Astrocyte (in vitro differentiated cells and primary cell): ENCODE data around the gene S1PR3. TPM values are rescaled to one million over a fixed set of nuclear protein-coding genes. Genes with fewer than 3 reads are reported as not detected.

ENCODE experiments used
- DNase-seq: peaks from one replicate; pipeline ENCODE4 v3.0.0-alpha.2; 2010; ENCODE audit warnings: low read depth
- FAIRE-seq: peaks from 2 replicates; lab custom pipeline; 2011; peaks lifted over from hg19 to GRCh38; lab: Jason Lieb, UNC
- H2AFZ ChIP-seq: 2 replicates; pipeline ENCODE4 v1.6.0; 2012; ENCODE audit warnings: low read depth, low read length, inconsistent platforms
- H3K27ac ChIP-seq: 2 replicates; pipeline ENCODE4 v1.5.1; 2011; ENCODE audit warnings: low read depth, low read length, inconsistent platforms
- H3K27me3 ChIP-seq: 2 replicates; pipeline ENCODE4 v1.6.0; 2011; ENCODE audit warnings: low read length, inconsistent platforms; ENCODE audit not compliant: insufficient read depth
- H3K36me3 ChIP-seq: 2 replicates; pipeline ENCODE4 v1.5.1; 2011; ENCODE audit warnings: low read length, inconsistent platforms; ENCODE audit not compliant: insufficient read depth
- H3K4me1 ChIP-seq: 2 replicates; pipeline ENCODE4 v1.5.1; 2011; ENCODE audit warnings: low read length, inconsistent platforms; ENCODE audit not compliant: insufficient read depth
- H3K4me2 ChIP-seq: 2 replicates; pipeline ENCODE4 v1.6.0; 2012; ENCODE audit warnings: low read length, inconsistent platforms
- H3K4me3 ChIP-seq: 2 replicates; pipeline ENCODE4 v1.5.1; 2011; ENCODE audit warnings: low read depth, mild to moderate bottlenecking, low read length, inconsistent platforms; ENCODE audit not compliant: insufficient read depth
- H3K79me2 ChIP-seq: 2 replicates; pipeline ENCODE4 v1.6.0; 2012; ENCODE audit warnings: mild to moderate bottlenecking, low read length, inconsistent platforms; ENCODE audit not compliant: insufficient read depth
- H3K9ac ChIP-seq: 2 replicates; pipeline ENCODE4 v1.6.0; 2012; ENCODE audit warnings: mild to moderate bottlenecking, low read length, inconsistent platforms
- H3K9me3 ChIP-seq: 2 replicates; pipeline ENCODE4 v1.5.1; 2012; ENCODE audit warnings: low read depth, mild to moderate bottlenecking, low read length, inconsistent platforms; ENCODE audit not compliant: insufficient read depth
- H4K20me1 ChIP-seq: 2 replicates; pipeline ENCODE4 v1.6.0; 2012; ENCODE audit warnings: low read length, inconsistent platforms; ENCODE audit not compliant: insufficient read depth
- H3K27ac Mint-ChIP-seq: one replicate; pipeline ENCODE4 v1.8.0; 2021; ENCODE audit warnings: mild to moderate bottlenecking, mixed read lengths; ENCODE audit not compliant: unreplicated experiment
- H3K27me3 Mint-ChIP-seq: one replicate; pipeline ENCODE4 v1.8.0; 2021; ENCODE audit warnings: low read depth, mixed read lengths; ENCODE audit not compliant: unreplicated experiment
- H3K36me3 Mint-ChIP-seq: one replicate; pipeline ENCODE4 v1.8.0; 2021; ENCODE audit warnings: low read depth, mixed read lengths; ENCODE audit not compliant: unreplicated experiment
- H3K4me1 Mint-ChIP-seq: one replicate; pipeline ENCODE4 v1.8.0; 2021; ENCODE audit warnings: low read depth, mixed read lengths; ENCODE audit not compliant: unreplicated experiment
- H3K4me3 Mint-ChIP-seq: one replicate; pipeline ENCODE4 v1.8.0; 2021; ENCODE audit warnings: mild to moderate bottlenecking, moderate library complexity, mixed read lengths; ENCODE audit not compliant: unreplicated experiment
- H3K9me3 Mint-ChIP-seq: one replicate; pipeline ENCODE4 v1.8.0; 2021; ENCODE audit warnings: mild to moderate bottlenecking, mixed read lengths; ENCODE audit not compliant: unreplicated experiment
- CTCF ChIP-seq: IDR thresholded peaks from 2 replicates; pipeline ENCODE4 v1.5.1; 2011; ENCODE audit warnings: low read depth, mild to moderate bottlenecking, inconsistent platforms, low read length, moderate library complexity; ENCODE audit not compliant: insufficient read depth
- EZH2 ChIP-seq: IDR thresholded peaks from 2 replicates; pipeline ENCODE4 v1.6.1; 2012; ENCODE audit warnings: mild to moderate bottlenecking, low read length, inconsistent platforms; ENCODE audit not compliant: insufficient read depth
- total RNA-seq: library from RNA; stranded (reverse); gene quantifications from 2 replicates; pipeline ENCODE4 v1.2.1, GENCODE V29; 2021

Gene S1PR3
- total RNA-seq, 1 donor from 2014 or later, result 24.6 TPM

GRCh38 chr9:89015336-89015735 lies 24.1 kb downstream of the S1PR3 start:
- H4K20me1 ChIP-seq, result peaks cover 14% of the 10 kb centered on the region
- H3K79me2 ChIP-seq, result no peaks in the 10 kb centered on the region
- H3K4me1 ChIP-seq, result peaks cover 4% of the 10 kb centered on the region
- H3K9me3 Mint-ChIP-seq, result peaks cover 7% of the 10 kb centered on the region
- H3K36me3 ChIP-seq, result no peaks in the 10 kb centered on the region
- H3K4me3 ChIP-seq, result no peak overlapping the region
- no peak overlapping the region for H3K27ac ChIP-seq
- peaks cover 5% of the 10 kb centered on the region for H3K36me3 Mint-ChIP-seq
- TF ChIP-seq EZH2 (no peak), CTCF (no peak)
- no peaks in the 10 kb centered on the region for H3K27me3 ChIP-seq
- H3K4me3 Mint-ChIP-seq, result no peak overlapping the region
- no peak overlapping the region for H3K4me2 ChIP-seq
- no peak for DNase-seq
- H2AFZ ChIP-seq, result no peak overlapping the region
- H3K27me3 Mint-ChIP-seq, result peaks cover 5% of the 10 kb centered on the region
- no peak for FAIRE-seq
- no peak overlapping the region for H3K9ac ChIP-seq
- H3K9me3 ChIP-seq, result no peaks in the 10 kb centered on the region
- H3K4me1 Mint-ChIP-seq, result peaks cover 3% of the 10 kb centered on the region
- H3K27ac Mint-ChIP-seq, result no peak overlapping the region

- TF ChIP-seq CTCF (no peak), EZH2 (no peak)
- Mint-ChIP-seq H3K4me1 (peaks cover 33% of the 10 kb centered on the region), H3K9me3 (peaks cover 10% of the 10 kb centered on the region), H3K4me3 (no peak overlapping the region), H3K36me3 (no peaks in the 10 kb centered on the region), H3K27me3 (no peaks in the 10 kb centered on the region), H3K27ac (no peak overlapping the region)
- H3K27ac ChIP-seq, result no peak overlapping the region
- H2AFZ ChIP-seq, result no peak overlapping the region
- peaks cover 36% of the 10 kb centered on the region for H3K4me1 ChIP-seq
- H3K9me3 ChIP-seq, result no peaks in the 10 kb centered on the region
- H3K4me3 ChIP-seq, result no peak overlapping the region
- no peaks in the 10 kb centered on the region for H3K36me3 ChIP-seq
- no peak for FAIRE-seq
- no peak overlapping the region for H3K9ac ChIP-seq
- no peaks in the 10 kb centered on the region for H3K79me2 ChIP-seq
- no peak for DNase-seq
- peaks cover 12% of the 10 kb centered on the region for H4K20me1 ChIP-seq
- no peaks in the 10 kb centered on the region for H3K27me3 ChIP-seq
- H3K4me2 ChIP-seq, result peak overlapping the region; percentile 54
These were observed 29.5 kb downstream of the S1PR3 start for GRCh38 chr9:89020754-89021153.

DNA sequence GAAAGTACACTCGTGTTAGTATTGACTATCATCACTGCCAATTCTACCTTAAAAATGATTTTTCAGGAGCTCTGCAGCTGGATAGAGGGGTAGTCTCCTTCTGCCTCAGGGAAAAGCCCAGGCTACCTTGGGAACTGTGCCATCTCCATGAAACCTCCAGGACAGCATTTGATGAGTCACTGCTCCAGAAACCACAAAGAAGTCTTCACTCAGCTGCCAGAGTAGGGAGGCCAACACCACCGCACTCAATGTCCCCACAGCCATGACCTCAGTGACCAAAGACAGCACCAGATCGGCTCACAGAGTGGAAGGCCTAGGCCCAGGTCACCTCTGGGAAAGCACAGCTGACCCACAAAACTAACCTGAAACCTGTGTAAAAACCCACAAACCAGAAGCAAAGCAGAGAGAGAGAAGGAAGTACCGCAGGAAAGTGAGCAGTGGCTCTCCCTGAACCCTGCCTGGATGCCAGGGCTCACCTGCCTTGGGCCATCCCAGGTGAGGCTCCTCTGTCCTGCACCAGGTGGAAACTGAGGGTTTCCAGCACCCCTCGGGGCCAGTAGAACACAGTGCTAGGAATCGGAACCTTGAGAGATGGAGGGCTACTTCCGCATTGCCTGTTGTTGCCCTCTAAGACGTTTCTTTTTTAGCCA lies 30.0 kb downstream of the S1PR3 start:
- H3K27ac Mint-ChIP-seq, result peak overlapping the region; percentile 73
- H3K9me3 ChIP-seq, result no peaks in the 10 kb centered on the region
- no peaks in the 10 kb centered on the region for H3K27me3 ChIP-seq
- no peak overlapping the region for H3K4me3 ChIP-seq
- H3K79me2 ChIP-seq, result no peaks in the 10 kb centered on the region
- peak overlapping the region; percentile 60 for H3K4me3 Mint-ChIP-seq
- H3K9ac ChIP-seq, result no peak overlapping the region
- no peak overlapping the region for H3K27ac ChIP-seq
- no peak for TF ChIP-seq EZH2
- TF ChIP-seq CTCF, result no peak
- H4K20me1 ChIP-seq, result peaks cover 12% of the 10 kb centered on the region
- FAIRE-seq (peak; percentile 90), DNase-seq (peak; percentile 89)
- H2AFZ ChIP-seq, result no peak overlapping the region
- no peaks in the 10 kb centered on the region for H3K36me3 ChIP-seq
- H3K36me3 Mint-ChIP-seq, result no peaks in the 10 kb centered on the region
- peaks cover 33% of the 10 kb centered on the region for H3K4me1 Mint-ChIP-seq
- H3K4me1 ChIP-seq, result peaks cover 36% of the 10 kb centered on the region
- peak overlapping the region; percentile 54 for H3K4me2 ChIP-seq
- H3K9me3 Mint-ChIP-seq, result peaks cover 10% of the 10 kb centered on the region
- no peaks in the 10 kb centered on the region for H3K27me3 Mint-ChIP-seq
